HG03575 (cell line): ENCODE data around the gene PARP3.
"Not testable (repeated sequence)": the region's sequence is repeated elsewhere in the genome, so short reads cannot be mapped to it uniquely, and the experiment has no call there.

Source experiments
- ATAC-seq: cut with Tn5 transposase; IDR thresholded peaks from one replicate; pipeline ENCODE4 v1.9.1; 2021; ENCODE audit not compliant: unreplicated experiment, insufficient number of reproducible peaks, low FRiP score; ENCODE audit errors: extremely low read depth

PARP3 gene

DNA sequence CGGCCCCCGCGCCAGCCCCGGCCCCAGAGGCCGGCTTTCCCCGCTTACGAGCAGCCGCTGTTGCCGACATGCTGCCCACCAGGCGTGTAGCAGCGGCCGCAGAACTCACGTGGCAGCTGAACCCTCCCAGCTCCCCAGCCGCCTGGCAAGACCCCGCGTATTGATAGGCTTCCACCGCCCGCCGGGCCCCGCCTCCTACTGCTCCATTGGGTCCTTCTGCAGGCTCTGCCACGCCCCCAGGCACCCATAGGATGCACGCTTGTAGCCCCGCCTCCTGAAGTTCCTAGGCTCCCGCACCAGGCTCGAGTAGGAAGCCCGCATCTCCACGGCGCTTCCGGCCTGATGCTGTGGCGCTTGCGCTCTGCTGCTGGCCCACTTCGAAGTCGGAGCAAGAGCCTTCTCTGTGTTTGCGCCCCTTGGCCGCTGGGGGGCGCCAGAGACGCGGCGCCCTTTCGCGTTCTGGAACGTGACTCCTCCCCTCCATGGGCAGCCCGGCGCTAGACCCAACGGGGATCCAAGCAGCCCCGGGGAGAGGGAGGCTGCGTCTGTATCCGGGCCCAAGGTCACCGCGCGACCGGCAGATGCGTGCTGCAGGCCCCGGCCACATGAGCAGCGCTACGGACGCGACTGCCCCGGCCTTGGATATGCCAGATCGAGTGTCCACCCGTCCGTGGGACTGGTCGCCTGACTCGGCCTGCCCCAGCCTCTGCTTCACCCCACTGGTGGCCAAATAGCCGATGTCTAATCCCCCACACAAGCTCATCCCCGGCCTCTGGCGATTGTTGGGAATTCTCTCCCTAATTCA is at the start of gene PARP3, which contains the start of gene RRP9:
TSS of gene PARP3 (plus strand) at position 566 of the 805 bp plus-strand sequence. CDS start 993 bp downstream, outside the sequence.
TSS of gene RRP9 (minus strand) at position 107 of the 805 bp plus-strand sequence. CDS start at position 70, 37 bp downstream.
- peak; percentile 67 for ATAC-seq

DNA sequence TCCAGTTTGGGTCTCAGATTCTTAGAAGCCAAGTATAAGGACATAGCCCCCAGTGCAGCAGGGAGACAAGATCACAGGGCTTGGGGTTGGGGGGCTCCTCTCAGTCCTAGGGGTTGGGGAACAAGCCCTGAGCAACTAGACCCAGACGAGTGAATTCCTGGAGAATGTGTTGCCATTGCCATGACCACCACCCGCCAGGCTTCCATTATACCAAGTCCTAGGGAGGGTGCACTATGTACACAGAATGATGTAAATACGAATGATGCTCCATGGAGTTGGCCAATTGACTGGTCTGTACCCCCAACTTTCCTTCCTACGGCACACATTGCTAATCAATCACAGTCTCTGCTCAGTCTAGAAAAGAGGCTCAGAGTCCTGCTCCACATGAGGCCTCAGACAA is 47.8 kb upstream of the PARP3 start:
- no peak for ATAC-seq

DNA sequence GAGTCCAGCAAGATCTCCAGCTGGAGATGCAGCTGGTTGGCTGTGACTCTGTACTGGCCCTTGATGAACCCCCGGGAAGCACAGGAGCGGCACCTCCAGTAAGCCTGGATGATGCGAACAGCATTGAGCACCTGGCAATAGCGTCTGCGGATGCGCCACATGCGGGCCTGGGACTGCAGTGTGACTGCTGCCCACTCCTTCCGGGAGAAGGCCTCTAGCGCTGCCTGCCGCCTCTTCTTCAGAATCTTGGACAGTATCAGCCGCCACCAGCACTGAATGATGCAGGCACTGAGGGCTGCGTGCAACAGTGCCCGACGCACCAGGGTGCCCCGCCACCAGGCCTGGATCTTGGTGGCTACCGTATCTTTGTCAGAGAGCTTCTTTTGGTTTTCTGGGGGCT is 47.2 kb upstream of the PARP3 start:
- no peak for ATAC-seq

DNA sequence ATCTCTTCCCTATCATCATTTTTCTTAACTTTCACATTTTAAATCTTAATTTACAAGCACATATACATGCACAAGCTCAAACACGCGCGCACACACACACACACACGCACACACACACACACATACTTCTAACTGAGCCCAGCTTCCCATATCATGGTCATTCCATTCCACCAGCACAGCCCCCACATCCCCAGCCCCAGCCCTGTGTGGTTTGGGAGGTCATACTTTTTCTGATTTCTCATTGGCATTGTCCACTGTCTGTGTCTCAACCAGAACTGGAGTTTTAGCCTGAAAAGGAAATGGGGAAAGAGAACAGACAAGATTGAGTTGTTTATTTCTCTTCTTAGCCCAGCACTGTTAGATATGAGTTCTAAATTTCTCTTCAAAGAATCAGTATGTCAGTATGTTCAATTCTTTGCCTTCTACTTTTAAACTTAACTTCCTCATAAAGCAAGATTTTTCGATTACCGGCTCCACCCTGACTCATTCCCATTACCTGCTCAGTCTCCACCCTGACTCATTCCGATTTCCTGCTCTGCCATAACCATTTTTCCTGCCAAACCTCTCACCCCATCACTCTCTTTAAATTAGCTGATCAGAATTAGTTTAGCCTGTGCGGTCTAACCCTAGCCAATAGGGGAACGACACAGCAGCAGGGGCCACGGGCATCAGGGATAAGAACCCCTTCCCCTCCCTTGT is 45.4 kb upstream of the PARP3 start:
- no peak for ATAC-seq

DNA sequence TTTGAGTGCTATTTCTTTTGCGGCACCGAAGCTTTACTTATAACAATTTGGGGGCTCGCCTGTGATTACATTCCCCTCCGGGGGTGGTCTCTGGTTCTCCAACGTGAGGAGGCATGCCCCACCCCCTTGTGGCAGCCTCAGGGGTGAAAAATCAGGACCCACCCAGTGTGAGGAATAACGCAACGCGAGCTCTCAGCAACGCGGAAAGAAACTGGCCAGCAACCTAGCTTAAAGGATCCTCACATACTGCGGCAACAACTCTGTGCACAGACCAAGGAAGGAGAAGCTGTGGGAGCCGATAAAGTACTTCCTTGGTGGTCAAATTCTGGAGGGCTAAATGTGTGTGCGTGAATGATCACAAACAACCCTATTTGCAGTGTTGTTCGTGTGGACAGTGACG is 44.8 kb upstream of the PARP3 start:
- no peak for ATAC-seq

DNA sequence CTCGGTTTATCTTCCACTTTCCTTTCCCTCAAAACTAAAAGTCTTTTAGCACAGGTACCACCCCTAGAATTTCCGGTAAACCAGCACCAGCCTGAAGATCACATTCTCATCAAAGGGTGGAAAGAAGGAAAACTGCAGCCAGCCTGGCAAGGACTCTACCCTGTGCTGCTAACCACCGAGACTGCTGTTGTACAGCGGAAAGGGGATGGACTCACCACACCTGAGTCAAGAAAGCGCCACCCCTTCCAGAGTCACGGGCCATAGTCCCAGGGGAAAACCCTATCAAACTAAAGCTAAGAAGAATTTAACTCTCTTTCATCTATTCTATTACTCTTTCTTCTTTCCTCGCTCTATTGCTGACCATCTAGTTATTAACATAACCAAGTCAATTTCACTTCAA is 42.1 kb upstream of the PARP3 start:
- not testable (repeated sequence) for ATAC-seq

DNA sequence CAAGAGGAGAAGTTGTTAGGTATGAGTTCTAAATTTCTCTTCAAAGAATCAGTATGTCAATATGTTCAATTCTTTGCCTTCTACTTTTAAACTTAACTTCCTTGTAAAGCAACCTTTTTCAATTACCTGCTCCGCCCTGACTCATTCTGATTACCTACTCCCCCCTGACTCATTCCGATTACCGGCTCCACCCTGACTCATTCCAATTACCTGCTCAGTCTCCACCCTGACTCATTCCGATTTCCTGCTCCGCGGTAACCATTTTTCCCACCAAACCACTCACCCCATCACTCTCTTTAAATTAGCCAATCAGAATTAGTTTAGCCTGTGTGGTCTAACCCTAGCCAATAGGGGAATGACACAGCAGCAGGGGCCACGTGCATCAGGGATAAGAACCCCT is 39.8 kb upstream of the PARP3 start:
- ATAC-seq = not testable (repeated sequence)

DNA sequence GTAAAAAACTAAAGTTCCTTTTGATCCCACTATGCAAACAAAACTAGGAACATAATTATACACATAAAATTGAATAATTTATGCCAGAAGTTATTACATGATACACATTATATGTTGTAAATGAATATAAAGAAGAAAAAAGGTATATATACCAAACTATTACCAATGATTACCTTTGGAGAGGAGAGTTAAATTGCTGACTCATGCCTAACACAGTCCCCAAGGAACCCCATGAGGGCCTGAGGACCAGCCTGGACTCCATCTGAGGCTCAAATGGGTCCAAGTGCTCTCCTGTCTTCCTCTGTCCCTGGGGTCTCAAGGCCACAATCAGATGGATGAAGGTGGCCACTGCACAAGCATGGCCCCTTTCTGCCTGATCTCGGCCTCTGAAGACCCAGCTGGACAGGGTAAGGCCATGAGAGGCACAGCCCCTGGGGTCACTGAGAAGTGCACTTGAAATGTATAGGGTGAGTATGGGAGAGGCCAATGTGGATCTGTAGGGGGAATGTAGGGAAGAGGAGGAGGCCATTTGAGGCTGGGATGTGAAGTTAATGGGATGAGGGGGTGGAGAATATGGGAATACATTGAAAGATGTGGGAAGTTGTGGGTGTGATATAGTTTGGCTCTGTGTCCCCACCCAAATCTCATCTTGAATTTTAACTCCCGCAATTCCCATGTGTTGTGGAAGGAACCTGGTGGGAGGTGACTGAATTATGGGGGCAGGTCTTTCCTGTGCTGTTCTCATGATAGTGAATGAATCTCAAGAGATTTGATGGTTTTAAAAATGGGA is 37.9 kb upstream of the PARP3 start:
- no peak for ATAC-seq

DNA sequence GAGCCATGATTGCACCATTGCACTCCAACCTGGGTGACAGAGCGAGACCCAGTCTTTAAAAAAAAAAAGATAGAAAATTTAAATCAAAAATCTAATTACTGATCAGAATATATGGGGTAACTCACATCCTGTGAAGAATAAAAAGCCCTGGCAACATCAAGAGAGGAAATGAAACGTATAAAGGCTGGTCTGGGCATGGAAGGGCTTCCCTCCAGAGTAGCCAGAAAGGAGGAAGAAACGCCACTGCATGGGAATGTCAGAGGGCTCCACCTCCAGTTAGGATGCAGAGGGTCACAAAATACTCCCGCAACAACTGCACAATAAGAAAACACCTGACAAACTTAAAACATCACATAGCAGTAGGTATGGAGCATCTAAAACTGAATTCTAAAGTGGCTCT is 34.1 kb upstream of the PARP3 start:
- ATAC-seq = no peak

DNA sequence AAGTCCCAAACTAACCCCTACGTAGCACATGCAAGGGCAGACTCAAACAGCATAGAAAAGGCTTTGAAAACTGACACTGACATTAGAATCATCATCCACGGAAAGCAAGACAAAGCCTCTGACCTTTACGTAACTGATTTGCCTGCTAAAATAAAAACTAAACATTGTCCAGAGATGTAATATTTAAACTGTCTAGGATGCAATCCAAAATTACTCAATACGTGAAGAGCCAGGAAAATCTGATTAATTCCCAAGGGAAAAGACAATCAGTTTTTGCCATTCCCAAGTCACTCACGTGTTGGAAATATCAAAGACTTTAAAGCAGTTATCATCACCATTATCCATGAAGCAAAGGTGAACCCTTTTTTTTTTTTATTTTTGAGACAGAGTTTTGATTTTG is 25.7 kb upstream of the PARP3 start:
- no peak for ATAC-seq

DNA sequence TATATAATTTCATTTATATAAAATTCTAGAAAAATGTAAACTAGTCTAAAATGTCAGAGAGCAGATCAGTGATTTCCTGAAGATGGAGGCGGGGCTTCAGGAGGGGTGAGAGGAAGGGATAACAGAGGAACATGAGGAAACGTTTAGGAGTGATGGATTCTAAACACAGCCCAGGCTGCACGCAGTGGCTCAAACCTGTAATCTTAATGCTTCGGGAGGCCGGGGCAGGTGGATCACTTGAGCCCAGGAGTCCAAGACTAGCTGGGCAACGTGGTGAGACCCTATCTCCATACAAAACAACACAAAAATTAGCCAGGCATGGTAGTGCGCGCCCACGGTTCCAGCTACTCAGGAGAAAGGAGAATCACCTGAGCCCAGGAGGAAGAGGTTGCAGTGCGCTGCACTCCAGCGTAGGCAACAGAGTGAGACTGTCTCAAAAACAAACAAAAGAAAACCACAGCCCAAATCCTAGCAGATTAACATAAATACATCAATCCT is 21.0 kb upstream of the PARP3 start:
- ATAC-seq = no peak

DNA sequence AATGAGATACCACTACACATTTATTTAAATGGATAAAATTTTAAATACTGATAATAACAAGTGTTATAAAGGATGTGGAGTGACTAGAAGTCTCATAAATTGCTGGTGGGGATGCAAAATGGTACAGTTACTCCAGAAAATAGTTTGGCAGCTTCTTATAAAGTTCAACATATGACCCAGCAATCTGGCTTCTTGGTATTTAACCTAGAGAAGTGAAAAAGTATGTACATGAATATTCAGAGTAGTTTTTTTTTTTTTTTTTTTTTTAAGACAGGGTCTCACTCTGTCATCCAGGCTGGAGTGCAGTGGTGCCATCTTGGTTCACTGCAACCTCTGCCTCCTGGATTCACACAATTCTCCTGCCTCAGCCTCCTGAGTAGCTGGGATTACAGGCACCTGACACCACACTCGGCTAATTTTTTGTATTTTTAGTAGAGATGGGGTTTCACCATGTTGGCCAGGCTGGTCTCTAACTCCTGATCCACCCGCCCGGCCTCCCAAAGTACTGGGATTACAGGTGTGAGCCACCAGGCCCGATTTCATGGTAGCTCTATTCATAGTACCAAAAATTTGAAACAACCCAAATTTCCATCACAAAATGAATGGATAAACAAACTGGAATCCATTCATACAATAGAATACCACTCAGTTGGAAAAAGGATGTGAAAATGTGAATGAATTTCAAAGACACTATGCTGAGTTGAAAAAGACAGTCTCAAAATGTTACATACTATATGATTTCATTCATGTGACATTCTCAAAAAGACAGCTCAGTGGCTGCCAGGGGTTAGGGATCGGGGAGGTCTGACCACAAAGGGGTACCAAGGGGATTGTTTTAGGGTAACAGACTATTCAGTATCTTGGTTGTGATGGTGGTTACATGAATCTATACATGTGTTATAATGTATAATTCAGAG is 14.8 kb upstream of the PARP3 start:
- no peak for ATAC-seq

DNA sequence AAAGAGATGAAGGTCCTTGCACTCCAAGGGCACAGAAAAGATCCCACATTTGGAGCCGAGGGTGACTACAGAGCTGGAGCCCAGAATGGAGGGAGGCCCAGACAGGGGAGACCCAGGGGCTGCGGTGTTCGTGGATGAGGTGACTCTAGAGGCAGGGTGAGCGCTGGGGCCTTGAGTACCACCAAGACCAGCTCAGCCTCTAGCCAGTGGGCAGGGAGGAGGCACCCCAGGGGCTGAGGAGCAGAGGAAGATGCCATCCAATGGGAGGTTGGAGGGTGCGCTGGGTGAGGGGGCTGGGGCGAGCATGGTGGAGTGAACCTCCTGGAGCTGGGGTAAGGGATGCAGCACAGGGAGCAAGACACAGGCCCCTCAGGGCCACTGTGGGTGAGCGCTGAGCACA is 13.7 kb upstream of the PARP3 start:
- ATAC-seq = no peak

DNA sequence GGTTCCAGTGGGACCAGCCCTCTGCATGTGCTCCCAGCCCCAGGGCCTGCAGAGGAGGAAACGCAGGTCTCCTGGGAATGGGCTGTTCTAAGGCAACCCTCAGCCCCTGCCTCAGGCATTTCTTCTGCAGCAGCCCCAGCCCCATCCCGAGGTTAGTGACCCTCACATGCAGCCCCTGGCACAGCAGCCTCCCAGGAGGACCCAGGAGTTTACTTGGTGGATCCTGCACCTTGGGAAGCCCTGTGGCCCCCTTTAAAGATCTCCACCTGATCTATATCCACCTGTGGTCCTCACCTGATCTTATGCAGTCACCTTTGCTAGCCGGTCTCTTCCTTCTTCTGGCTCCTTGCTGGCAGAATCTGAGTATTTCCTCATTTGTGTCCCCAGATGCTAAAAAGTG is 13.2 kb upstream of the PARP3 start:
- ATAC-seq = not testable (repeated sequence)

DNA sequence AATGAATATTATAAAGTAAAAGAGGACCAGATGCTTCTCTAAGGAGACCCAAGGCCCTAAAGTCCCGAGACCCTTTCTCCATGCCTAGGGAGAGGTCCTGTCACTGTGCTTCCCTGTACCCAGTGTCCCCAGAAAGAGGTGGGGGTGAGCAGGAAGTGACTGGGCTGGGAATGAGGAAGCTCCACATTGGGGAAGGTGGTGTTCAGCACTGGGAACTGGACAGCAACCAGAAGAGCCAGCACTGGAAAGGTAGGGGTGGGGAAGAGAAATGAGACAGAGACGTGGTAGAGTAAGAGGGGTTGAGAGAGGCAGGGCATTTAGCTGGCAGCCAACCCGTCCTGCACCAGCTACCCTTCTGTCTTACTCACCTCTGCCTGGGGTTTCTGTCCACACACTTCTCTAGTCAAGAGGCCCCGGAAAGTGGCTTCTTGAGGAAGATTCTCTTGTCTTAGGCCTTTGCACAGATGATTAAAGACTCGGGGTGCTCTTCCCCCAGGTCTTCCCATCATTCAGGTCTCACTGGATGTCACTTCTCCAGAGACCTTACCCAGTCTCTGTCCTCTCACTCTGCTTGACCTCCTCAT is 12.7 kb upstream of the PARP3 start:
- ATAC-seq = no peak

DNA sequence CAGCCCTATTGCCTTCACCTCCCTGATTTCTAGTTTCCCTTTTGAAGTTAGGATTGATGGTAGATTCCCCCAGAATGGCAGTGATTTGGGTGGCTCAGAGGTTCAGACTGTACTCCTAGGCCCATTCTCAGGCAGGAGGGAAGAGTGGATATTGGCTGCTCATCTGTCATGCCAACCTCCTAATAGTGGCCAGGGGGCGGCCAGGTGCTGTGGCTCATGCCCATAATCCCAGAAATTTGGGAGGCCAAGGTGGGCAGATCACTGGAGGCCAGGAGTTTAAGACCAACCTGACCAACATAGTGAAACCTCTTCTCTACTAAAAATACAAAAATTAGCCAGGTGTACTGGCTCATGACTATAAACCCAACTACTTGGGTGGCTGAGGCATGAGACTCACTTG is 11.7 kb upstream of the PARP3 start:
- no peak for ATAC-seq

DNA sequence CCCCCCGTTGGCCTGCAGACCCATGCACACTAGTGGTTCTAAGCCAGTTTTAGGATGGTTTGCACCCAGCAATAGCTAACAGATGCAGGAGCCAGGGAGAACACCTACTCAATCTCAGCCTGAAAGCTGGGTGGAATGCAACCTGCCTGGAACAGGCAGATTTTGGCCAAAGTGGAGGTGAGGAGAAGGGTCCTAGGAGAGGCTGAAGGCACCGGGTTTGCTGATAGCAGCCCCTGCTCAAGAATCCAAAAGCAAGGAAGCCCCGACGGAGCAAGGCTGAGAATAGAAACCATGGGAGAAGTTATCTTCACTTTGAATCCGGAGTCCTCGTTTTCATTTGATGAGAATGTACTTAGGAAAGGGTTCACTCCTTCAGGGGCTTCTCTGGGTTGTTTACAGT is 10.4 kb upstream of the PARP3 start:
- no peak for ATAC-seq
